SK-N-SH (cell line): Measurements from ENCODE around the gene NTM. TPM values are rescaled to one million over a fixed set of nuclear protein-coding genes. Genes with fewer than 3 reads are reported as not detected.

Experiments
- CTCF ChIA-PET: fragments of 300-600, 350-600 bp; formaldehyde crosslinking; extraction: SDS; loops from one replicate; lab custom pipeline; 2021; lab: Yijun Ruan, JAX
- POLR2A ChIA-PET: fragments of 350-600 bp; sonication (Branson Sonifier 250); formaldehyde crosslinking; extraction: SDS; loops from one replicate; lab custom pipeline; 2020; ENCODE audit warnings: antibody characterized with exemption, inconsistent platforms; lab: Yijun Ruan, JAX
- DNase-seq: peaks from one replicate; pipeline ENCODE4 v3.0.0; 2012
- H2AFZ ChIP-seq: fragments of 200-600 bp; sonication (generic); 2 replicates; pipeline ENCODE4 v1.8.1; 2016; ENCODE audit warnings: antibody characterized with exemption, mild to moderate bottlenecking, low read depth
- H3F3A ChIP-seq: fragments of 200-600 bp; sonication (generic); replicated peaks from 2 replicates; pipeline ENCODE3; 2016; ENCODE audit warnings: antibody characterized with exemption, mild to moderate bottlenecking; ENCODE audit not compliant: insufficient read depth
- H3K27ac ChIP-seq, 2 experiments: fragments of 200-500 bp in 1 of 2; fragments of 200-600 bp in 1 of 2; sonication (Bioruptor generic) in 1 of 2; sonication (generic), shearing (Covaris generic) in 1 of 2; 2 replicates each; pipeline versions ENCODE4 v1.5.1 to v1.6.1; 2014 to 2016; ENCODE audit warnings: low read depth in 2 of 2, inconsistent platforms in 1 of 2, low read length in 1 of 2, mild to moderate bottlenecking in 1 of 2, mixed read lengths in 1 of 2
- H3K27me3 ChIP-seq: fragments of 200-600 bp; sonication (generic), shearing (Covaris generic); 2 replicates; pipeline ENCODE4 v1.6.1; 2016; ENCODE audit warnings: mixed run types; ENCODE audit not compliant: insufficient read depth
- H3K36me3 ChIP-seq, 2 experiments: fragments of 200-500 bp in 1 of 2; fragments of 200-600 bp in 1 of 2; sonication (Bioruptor generic) in 1 of 2; sonication (generic) in 1 of 2; replicated peaks in 1 of 2; 2 replicates each; pipeline versions ENCODE3 to v1.5.1; 2014 to 2016; ENCODE audit warnings: low read length in 1 of 2, mild to moderate bottlenecking in 1 of 2; ENCODE audit not compliant: insufficient read depth in 2 of 2, control insufficient read depth in 1 of 2
- H3K4me1 ChIP-seq, 2 experiments: fragments of 200-500 bp in 1 of 2; fragments of 200-600 bp in 1 of 2; sonication (Bioruptor generic) in 1 of 2; sonication (generic), shearing (Covaris generic) in 1 of 2; 2 replicates each; pipeline versions ENCODE4 v1.5.1 to v1.6.1; 2014 to 2016; ENCODE audit warnings: low read depth in 1 of 2, low read length in 1 of 2, mixed run types in 1 of 2; ENCODE audit not compliant: insufficient read depth in 2 of 2, control insufficient read depth in 1 of 2
- H3K4me2 ChIP-seq: fragments of 200-600 bp; sonication (generic), shearing (Covaris generic); 2 replicates; pipeline ENCODE4 v1.6.1; 2017; ENCODE audit warnings: mixed run types
- H3K4me3 ChIP-seq, 2 experiments: fragments of 200-500 bp in 1 of 2; fragments of 200-600 bp in 1 of 2; sonication (Bioruptor generic) in 1 of 2; sonication (generic), shearing (Covaris generic) in 1 of 2; 2 replicates each; pipeline versions ENCODE4 v1.5.1 to v1.8.1; 2014 to 2016; ENCODE audit warnings: low read depth in 2 of 2, inconsistent platforms in 1 of 2, low read length in 1 of 2, mild to moderate bottlenecking in 1 of 2, mixed read lengths in 1 of 2, moderate library complexity in 1 of 2
- H3K79me2 ChIP-seq: fragments of 200-600 bp; sonication (generic); 2 replicates; pipeline ENCODE4 v1.8.1; 2017; ENCODE audit warnings: mild to moderate bottlenecking; ENCODE audit not compliant: insufficient read depth
- H3K9ac ChIP-seq: fragments of 200-600 bp; sonication (generic); 2 replicates; pipeline ENCODE4 v1.6.1; 2017; ENCODE audit warnings: mixed run types
- H3K9me2 ChIP-seq: fragments of 200-600 bp; sonication (generic); 2 replicates; pipeline ENCODE4 v1.6.1; 2017; ENCODE audit warnings: mixed run types
- H3K9me3 ChIP-seq: fragments of 200-600 bp; sonication (generic); 2 replicates; pipeline ENCODE4 v1.6.1; 2017; ENCODE audit warnings: mixed run types, mild to moderate bottlenecking, moderate library complexity
- H4K20me1 ChIP-seq: fragments of 200-600 bp; sonication (generic); 2 replicates; pipeline ENCODE4 v1.6.1; 2017; ENCODE audit warnings: mild to moderate bottlenecking, mixed run types; ENCODE audit not compliant: insufficient read depth
- CHD2 ChIP-seq: fragments of 150-350 bp; IDR thresholded peaks from 2 replicates; pipeline ENCODE4 v1.6.1; 2018; ENCODE audit warnings: low read length; ENCODE audit not compliant: partially characterized antibody
- CTCF ChIP-seq: fragments of 200-600 bp; sonication (generic); IDR thresholded peaks from 2 replicates; pipeline ENCODE4 v1.6.1; 2017; ENCODE audit warnings: antibody characterized with exemption, mild to moderate bottlenecking, moderate library complexity
- EZH2phosphoT487 ChIP-seq: fragments of 200-600 bp; sonication (generic); IDR thresholded peaks from 2 replicates; pipeline ENCODE4 v1.6.1; 2017; ENCODE audit warnings: low read depth, mixed run types, mild to moderate bottlenecking, antibody characterized with exemption, moderate library complexity, borderline replicate concordance
- GABPA ChIP-seq: IDR thresholded peaks from 2 replicates; pipeline ENCODE4 v1.4.0; 2012; ENCODE audit warnings: low read depth, mild to moderate bottlenecking
- MXI1 ChIP-seq: IDR thresholded peaks from 2 replicates; pipeline ENCODE4 v1.6.1; 2012; ENCODE audit warnings: mild to moderate bottlenecking, low read depth, low read length, improper control_type of control experiment
- POLR2AphosphoS5 ChIP-seq: IDR thresholded peaks from 2 replicates; pipeline ENCODE4 v1.6.1; 2012; ENCODE audit warnings: low read depth, low read length
- RAD21 ChIP-seq: IDR thresholded peaks from 2 replicates; pipeline ENCODE4 v1.6.1; 2012; ENCODE audit warnings: mild to moderate bottlenecking, low read length
- RFX5 ChIP-seq: IDR thresholded peaks from 2 replicates; pipeline ENCODE4 v1.6.1; 2012; ENCODE audit warnings: mild to moderate bottlenecking, improper control_type of control experiment, low read length
- RXRA ChIP-seq: IDR thresholded peaks from 2 replicates; pipeline ENCODE4 v1.4.0; 2012; ENCODE audit warnings: low read depth, mild to moderate bottlenecking, borderline replicate concordance
- SMC3 ChIP-seq: IDR thresholded peaks from 2 replicates; pipeline ENCODE4 v1.6.1; 2012; ENCODE audit warnings: low read depth, low read length, improper control_type of control experiment
- TAF1 ChIP-seq: IDR thresholded peaks from 2 replicates; pipeline ENCODE4 v1.6.1; 2012; ENCODE audit warnings: low read depth, mild to moderate bottlenecking, low read length, moderate library complexity, borderline replicate concordance
- TCF12 ChIP-seq: IDR thresholded peaks from 2 replicates; pipeline ENCODE4 v1.4.0; 2012
- USF2 ChIP-seq: fragments of 150-350 bp; IDR thresholded peaks from 2 replicates; pipeline ENCODE4 v1.6.1; 2017; ENCODE audit warnings: antibody characterized with exemption, low read length, low read depth, borderline replicate concordance
- WGBS: methylation state at CpG from one replicate; pipeline ENCODE4 v1.1.6; 2017; ENCODE audit warnings: low lambda C conversion rate; 5-methylcytosine and 5-hydroxymethylcytosine counted together
- polyA plus RNA-seq, 3 experiments: library from polyadenylated mRNA; depleted of rRNA; stranded (reverse); fragments of >200 nt; gene quantifications; 2 replicates each; pipeline ENCODE4 v1.2.3, GENCODE V29; 2012
- TF ChIP-seq, protein P1 (sequence below): IDR thresholded peaks from 2 replicates; pipeline ENCODE4 v1.4.0; 2012; ENCODE audit warnings: low read depth
- TF ChIP-seq, protein P2 (sequence below): IDR thresholded peaks from 2 replicates; pipeline ENCODE4 v1.4.0; 2012; ENCODE audit warnings: low read depth, borderline replicate concordance
- TF ChIP-seq, protein P3 (sequence below): IDR thresholded peaks from 2 replicates; pipeline ENCODE4 v1.4.0; 2012; ENCODE audit warnings: low read depth, borderline replicate concordance
- TF ChIP-seq, protein P4 (sequence below): IDR thresholded peaks from 2 replicates; pipeline ENCODE4; 2012

The NTM gene
- polyA plus RNA-seq, 1 of the 3 experiments (the other 2 are of a cell fraction): 20.0 TPM

- ChIA-PET POLR2A (no interaction called here), CTCF (interaction anchor here (1.0 to 4.3 kb wide), 4 partner anchors 12 to 948 kb away, joined by 3 to 19 read pairs (median 8); no protein-coding TSS in a partner anchor)
- H3K9me2 ChIP-seq: no peaks in the 10 kb centered on the region
- WGBS: 79% methylated on average over 5 of the region's 5 CpGs
- no peaks in the 10 kb centered on the region for H3K9me3 ChIP-seq
- H3K4me3 ChIP-seq: no peak overlapping the region
- no peak overlapping the region for H3K27ac ChIP-seq
- H4K20me1 ChIP-seq: no peaks in the 10 kb centered on the region
- H3K36me3 ChIP-seq: no peaks in the 10 kb centered on the region
- TF ChIP-seq CHD2 (no peak), MXI1 (no peak), RAD21 (no peak), GABPA (no peak), SMC3 (no peak), TCF12 (no peak)
- TF ChIP-seq, protein P1, sequence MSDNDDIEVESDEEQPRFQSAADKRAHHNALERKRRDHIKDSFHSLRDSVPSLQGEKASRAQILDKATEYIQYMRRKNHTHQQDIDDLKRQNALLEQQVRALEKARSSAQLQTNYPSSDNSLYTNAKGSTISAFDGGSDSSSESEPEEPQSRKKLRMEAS: no peak
- H3F3A ChIP-seq: peaks cover 19% of the 10 kb centered on the region
- H3K27me3 ChIP-seq: no peaks in the 10 kb centered on the region
- no peak for DNase-seq
- no peak overlapping the region for H3K4me2 ChIP-seq
- H3K4me1 ChIP-seq: peaks cover 0 to 22% of the 10 kb centered on the region in 2 experiments; a peak in 1 of 4 replicates
- no peak overlapping the region for H3K9ac ChIP-seq
- no peak overlapping the region for H2AFZ ChIP-seq
- no peaks in the 10 kb centered on the region for H3K79me2 ChIP-seq
Measured at GRCh38 chr11:132115454-132115853, 745.0 kb downstream of the NTM start.

DNA sequence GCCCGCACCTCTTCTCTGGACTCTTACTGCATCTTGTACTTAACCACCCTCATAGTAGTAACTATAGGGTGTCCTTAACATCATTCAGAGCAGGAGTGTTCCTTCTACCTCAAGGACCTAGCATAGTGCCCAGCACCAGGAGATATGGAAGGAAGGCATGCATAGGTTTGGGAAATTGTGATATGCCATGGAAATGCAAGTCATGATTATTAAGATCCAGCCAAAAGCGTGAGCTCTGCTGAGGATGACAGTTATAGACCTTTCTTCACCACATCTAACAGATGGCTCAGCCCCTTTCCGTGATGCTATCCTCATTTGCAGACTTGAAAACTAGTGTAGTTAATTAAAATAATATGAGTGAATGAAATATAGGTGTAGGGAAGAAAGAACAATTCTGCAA lies 746.1 kb downstream of the NTM start:
- TF ChIP-seq, protein P2, sequence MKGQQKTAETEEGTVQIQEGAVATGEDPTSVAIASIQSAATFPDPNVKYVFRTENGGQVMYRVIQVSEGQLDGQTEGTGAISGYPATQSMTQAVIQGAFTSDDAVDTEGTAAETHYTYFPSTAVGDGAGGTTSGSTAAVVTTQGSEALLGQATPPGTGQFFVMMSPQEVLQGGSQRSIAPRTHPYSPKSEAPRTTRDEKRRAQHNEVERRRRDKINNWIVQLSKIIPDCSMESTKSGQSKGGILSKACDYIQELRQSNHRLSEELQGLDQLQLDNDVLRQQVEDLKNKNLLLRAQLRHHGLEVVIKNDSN: no peak
- TF ChIP-seq, protein P3, sequence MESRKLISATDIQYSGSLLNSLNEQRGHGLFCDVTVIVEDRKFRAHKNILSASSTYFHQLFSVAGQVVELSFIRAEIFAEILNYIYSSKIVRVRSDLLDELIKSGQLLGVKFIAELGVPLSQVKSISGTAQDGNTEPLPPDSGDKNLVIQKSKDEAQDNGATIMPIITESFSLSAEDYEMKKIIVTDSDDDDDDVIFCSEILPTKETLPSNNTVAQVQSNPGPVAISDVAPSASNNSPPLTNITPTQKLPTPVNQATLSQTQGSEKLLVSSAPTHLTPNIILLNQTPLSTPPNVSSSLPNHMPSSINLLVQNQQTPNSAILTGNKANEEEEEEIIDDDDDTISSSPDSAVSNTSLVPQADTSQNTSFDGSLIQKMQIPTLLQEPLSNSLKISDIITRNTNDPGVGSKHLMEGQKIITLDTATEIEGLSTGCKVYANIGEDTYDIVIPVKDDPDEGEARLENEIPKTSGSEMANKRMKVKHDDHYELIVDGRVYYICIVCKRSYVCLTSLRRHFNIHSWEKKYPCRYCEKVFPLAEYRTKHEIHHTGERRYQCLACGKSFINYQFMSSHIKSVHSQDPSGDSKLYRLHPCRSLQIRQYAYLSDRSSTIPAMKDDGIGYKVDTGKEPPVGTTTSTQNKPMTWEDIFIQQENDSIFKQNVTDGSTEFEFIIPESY: no peak
- TF ChIP-seq RXRA (no peak), CHD2 (no peak), POLR2AphosphoS5 (no peak), CTCF (no peak), TAF1 (no peak), EZH2phosphoT487 (no peak), TCF12 (no peak), RFX5 (no peak), USF2 (no peak)
- TF ChIP-seq, protein P4, sequence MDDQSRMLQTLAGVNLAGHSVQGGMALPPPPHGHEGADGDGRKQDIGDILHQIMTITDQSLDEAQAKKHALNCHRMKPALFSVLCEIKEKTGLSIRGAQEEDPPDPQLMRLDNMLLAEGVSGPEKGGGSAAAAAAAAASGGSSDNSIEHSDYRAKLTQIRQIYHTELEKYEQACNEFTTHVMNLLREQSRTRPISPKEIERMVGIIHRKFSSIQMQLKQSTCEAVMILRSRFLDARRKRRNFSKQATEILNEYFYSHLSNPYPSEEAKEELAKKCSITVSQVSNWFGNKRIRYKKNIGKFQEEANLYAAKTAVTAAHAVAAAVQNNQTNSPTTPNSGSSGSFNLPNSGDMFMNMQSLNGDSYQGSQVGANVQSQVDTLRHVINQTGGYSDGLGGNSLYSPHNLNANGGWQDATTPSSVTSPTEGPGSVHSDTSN: no peak
- TF ChIP-seq, all 33 proteins: peak for 0
- ChIA-PET POLR2A (no interaction called here), CTCF (no interaction called here)
- H2AFZ ChIP-seq: no peak overlapping the region
- no peaks in the 10 kb centered on the region for H3K9me3 ChIP-seq
- WGBS: 86% methylated on average over 3 of the region's 3 CpGs
- peaks cover 0 to 18% of the 10 kb centered on the region in 2 experiments; a peak in 1 of 4 replicates for H3K4me1 ChIP-seq
- H3K4me3 ChIP-seq: no peak overlapping the region
- H3K36me3 ChIP-seq: no peaks in the 10 kb centered on the region
- no peak overlapping the region for H3K9ac ChIP-seq
- DNase-seq: no peak
- no peaks in the 10 kb centered on the region for H3K79me2 ChIP-seq
- no peaks in the 10 kb centered on the region for H3K9me2 ChIP-seq
- peaks cover 10% of the 10 kb centered on the region for H3F3A ChIP-seq
- H3K27ac ChIP-seq: no peak overlapping the region
- H3K4me2 ChIP-seq: no peak overlapping the region
- H4K20me1 ChIP-seq: no peaks in the 10 kb centered on the region
- H3K27me3 ChIP-seq: no peaks in the 10 kb centered on the region
